K562 (cell line): ENCODE measurements around the gene PLXDC2. TPM values are rescaled to one million over a fixed set of nuclear protein-coding genes. Genes with fewer than 3 reads are reported as not detected.

Experiments
- MCM3 ChIP-seq: fragments of 450-650 bp; IDR thresholded peaks from 2 replicates; pipeline ENCODE4 v1.6.1; 2016
- PHF8 ChIP-seq: fragments of 200-600 bp; sonication (generic); IDR thresholded peaks from 2 replicates; pipeline ENCODE4 v1.6.1; 2012; ENCODE audit warnings: mixed run types, mild to moderate bottlenecking, inconsistent platforms, low read length, moderate library complexity, borderline replicate concordance
- POLR2H ChIP-seq: IDR thresholded peaks from 2 replicates; pipeline ENCODE4 v1.6.1; 2016; ENCODE audit warnings: missing genetic modification characterization, low read depth, mild to moderate bottlenecking, control low read depth, missing compliant biosample characterization, moderate library complexity
- RBM15 ChIP-seq: fragments of 200-400 bp; formaldehyde crosslinking; IDR thresholded peaks from 2 replicates; pipeline ENCODE4 v1.6.1; 2018; ENCODE audit warnings: mild to moderate bottlenecking, low read length, moderate library complexity; ENCODE audit not compliant: insufficient read depth
- SOX6 ChIP-seq: fragments of 450-650 bp; IDR thresholded peaks from 2 replicates; pipeline ENCODE4 v1.6.1; 2014; ENCODE audit warnings: mild to moderate bottlenecking
- SREBF2 ChIP-seq: sonication (generic); formaldehyde crosslinking; IDR thresholded peaks from 2 replicates; pipeline ENCODE4 v1.4.0; 2020; ENCODE audit warnings: mild to moderate bottlenecking, missing genetic modification reagents
- XRCC5 ChIP-seq: fragments of 200-400 bp; formaldehyde crosslinking; IDR thresholded peaks from 2 replicates; pipeline ENCODE4 v1.6.1; 2017; ENCODE audit warnings: low read depth, mild to moderate bottlenecking, low read length
- ZC3H4 ChIP-seq: sonication (generic); formaldehyde crosslinking; IDR thresholded peaks from 2 replicates; pipeline ENCODE4 v1.9.0; 2021; ENCODE audit warnings: missing genetic modification reagents, borderline replicate concordance
- ZNF165 ChIP-seq: fragments of 250-450 bp; sonication (Bioruptor Pico); IDR thresholded peaks from 2 replicates; pipeline ENCODE4 v1.4.0; 2020; ENCODE audit warnings: borderline replicate concordance
- ZNF24 ChIP-seq: fragments of 450-650 bp; IDR thresholded peaks from 2 replicates; pipeline ENCODE4 v1.6.1; 2016
- ZNF707 ChIP-seq: fragments of 250-450 bp; sonication (Bioruptor Pico); conservative IDR thresholded peaks from 2 replicates; pipeline ENCODE4 v1.8.0; 2022; ENCODE audit warnings: inconsistent platforms, mild to moderate bottlenecking, moderate library complexity
- polyA plus RNA-seq, 8 experiments: library from polyadenylated mRNA; depleted of rRNA in 4 of 8; stranded (reverse) in 5 of 8; unstranded in 3 of 8; fragments of >200 nt; fragmentation: Nextera tagmentation in 2 of 8; fragmentation: Illumina TruSeq in 1 of 8; extraction: Ambion mirVana in 2 of 8; extraction: Trizol in 1 of 8; gene quantifications; 2 replicates each; pipeline versions ENCODE4 v1.2.1 to v1.2.3, GENCODE V29; 2011 to 2014; ENCODE audit warnings: inconsistent platforms in 1 of 8, missing spikeins in 1 of 8
- total RNA-seq, 7 experiments: library from RNA; depleted of rRNA in 6 of 7; stranded (reverse); fragments of >200 nt in 6 of 7; fragmentation: Illumina TruSeq in 2 of 7; extraction: Trizol in 2 of 7; gene quantifications; 2 replicates each; pipeline versions ENCODE4 v1.2.1 to v1.2.3, GENCODE V29; 2011 to 2021; ENCODE audit warnings: low replicate concordance in 1 of 7
- TF ChIP-seq, protein P1 (sequence below): fragments of 250-450 bp; sonication (Bioruptor Pico); IDR thresholded peaks from 2 replicates; pipeline ENCODE4 v1.5.0; 2020; ENCODE audit warnings: mild to moderate bottlenecking, borderline replicate concordance

PLXDC2 gene
- total and polyA plus RNA-seq, 9 of the 15 experiments (the other 6 are each of a cell fraction or from before 2014, with no cell fraction given): 0.01 to 0.33 (median 0.10) TPM; not detected in 3

- no peak for TF ChIP-seq ZNF165 (CRISPR knock-in tag)
- no peak for TF ChIP-seq RBM15
- no peak for TF ChIP-seq MCM3
- TF ChIP-seq, protein P1, sequence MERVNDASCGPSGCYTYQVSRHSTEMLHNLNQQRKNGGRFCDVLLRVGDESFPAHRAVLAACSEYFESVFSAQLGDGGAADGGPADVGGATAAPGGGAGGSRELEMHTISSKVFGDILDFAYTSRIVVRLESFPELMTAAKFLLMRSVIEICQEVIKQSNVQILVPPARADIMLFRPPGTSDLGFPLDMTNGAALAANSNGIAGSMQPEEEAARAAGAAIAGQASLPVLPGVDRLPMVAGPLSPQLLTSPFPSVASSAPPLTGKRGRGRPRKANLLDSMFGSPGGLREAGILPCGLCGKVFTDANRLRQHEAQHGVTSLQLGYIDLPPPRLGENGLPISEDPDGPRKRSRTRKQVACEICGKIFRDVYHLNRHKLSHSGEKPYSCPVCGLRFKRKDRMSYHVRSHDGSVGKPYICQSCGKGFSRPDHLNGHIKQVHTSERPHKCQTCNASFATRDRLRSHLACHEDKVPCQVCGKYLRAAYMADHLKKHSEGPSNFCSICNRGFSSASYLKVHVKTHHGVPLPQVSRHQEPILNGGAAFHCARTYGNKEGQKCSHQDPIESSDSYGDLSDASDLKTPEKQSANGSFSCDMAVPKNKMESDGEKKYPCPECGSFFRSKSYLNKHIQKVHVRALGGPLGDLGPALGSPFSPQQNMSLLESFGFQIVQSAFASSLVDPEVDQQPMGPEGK (CRISPR knock-in tag): no peak
- no peak for TF ChIP-seq XRCC5
- TF ChIP-seq PHF8: no peak
- no peak for TF ChIP-seq ZC3H4 (CRISPR knock-in tag)
- TF ChIP-seq ZNF24: no peak
- no peak for TF ChIP-seq SREBF2 (CRISPR knock-in tag)
- TF ChIP-seq POLR2H (tag): no peak
- TF ChIP-seq SOX6: no peak
- no peak for TF ChIP-seq ZNF707
- TF ChIP-seq, all 486 proteins: peak for 0
These were observed 271.9 kb downstream of the PLXDC2 start (continued) for GRCh38 chr10:20088061-20088701.
